C4-2B (cell line): Measurements from ENCODE around the gene IGF2BP1.

Experiments
- ZFX ChIP-seq: fragments of 450-650 bp; IDR thresholded peaks from 2 replicates; pipeline ENCODE4 v1.6.1; 2017
- TF ChIP-seq, protein P1 (sequence below): fragments of 450-650 bp; conservative IDR thresholded peaks from 2 replicates; pipeline ENCODE4 v1.5.1; 2017; ENCODE audit warnings: mild to moderate bottlenecking

DNA sequence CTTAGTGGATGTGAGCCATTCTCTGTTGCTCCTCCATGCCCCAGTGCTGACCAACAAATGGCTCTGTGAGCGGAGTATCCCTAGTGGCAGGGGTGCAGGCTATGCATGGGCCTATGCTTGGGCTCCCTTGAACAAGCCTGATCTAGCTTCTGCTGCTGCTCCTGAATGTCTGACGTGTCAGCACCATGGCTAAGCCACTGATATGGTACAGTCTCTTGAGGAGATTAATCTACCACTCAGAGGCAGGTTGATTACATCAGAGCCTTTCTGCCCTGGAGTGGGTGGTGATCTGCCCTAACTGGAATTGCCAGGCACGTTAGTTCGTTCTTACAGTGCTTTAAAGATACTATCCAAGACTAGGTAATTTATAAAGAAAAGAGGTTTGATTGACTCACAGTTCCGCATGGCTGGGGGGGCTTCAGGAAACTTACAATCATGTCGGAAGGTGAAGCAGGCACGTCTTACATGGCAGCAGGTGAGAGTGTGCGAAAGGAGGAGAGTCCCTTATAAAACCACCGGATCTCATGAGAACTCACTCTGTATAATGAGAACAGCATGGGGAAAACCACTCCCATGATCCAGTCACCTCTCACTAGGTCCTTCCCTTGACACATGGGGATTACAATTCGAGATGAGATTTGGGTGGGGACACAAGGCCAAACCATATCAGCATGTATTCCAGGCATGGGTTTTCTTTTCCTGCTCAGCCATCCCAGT is 93.9 kb downstream of the IGF2BP1 start:
- TF ChIP-seq, protein P1, sequence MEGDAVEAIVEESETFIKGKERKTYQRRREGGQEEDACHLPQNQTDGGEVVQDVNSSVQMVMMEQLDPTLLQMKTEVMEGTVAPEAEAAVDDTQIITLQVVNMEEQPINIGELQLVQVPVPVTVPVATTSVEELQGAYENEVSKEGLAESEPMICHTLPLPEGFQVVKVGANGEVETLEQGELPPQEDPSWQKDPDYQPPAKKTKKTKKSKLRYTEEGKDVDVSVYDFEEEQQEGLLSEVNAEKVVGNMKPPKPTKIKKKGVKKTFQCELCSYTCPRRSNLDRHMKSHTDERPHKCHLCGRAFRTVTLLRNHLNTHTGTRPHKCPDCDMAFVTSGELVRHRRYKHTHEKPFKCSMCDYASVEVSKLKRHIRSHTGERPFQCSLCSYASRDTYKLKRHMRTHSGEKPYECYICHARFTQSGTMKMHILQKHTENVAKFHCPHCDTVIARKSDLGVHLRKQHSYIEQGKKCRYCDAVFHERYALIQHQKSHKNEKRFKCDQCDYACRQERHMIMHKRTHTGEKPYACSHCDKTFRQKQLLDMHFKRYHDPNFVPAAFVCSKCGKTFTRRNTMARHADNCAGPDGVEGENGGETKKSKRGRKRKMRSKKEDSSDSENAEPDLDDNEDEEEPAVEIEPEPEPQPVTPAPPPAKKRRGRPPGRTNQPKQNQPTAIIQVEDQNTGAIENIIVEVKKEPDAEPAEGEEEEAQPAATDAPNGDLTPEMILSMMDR, result no peak
- TF ChIP-seq ZFX, result no peak
